Measurements from ENCODE around the gene AOPEP.
"Not testable (repeated sequence)": the region's sequence is repeated elsewhere in the genome, so short reads cannot be mapped to it uniquely, and the experiment has no call there.

AOPEP gene

DNA sequence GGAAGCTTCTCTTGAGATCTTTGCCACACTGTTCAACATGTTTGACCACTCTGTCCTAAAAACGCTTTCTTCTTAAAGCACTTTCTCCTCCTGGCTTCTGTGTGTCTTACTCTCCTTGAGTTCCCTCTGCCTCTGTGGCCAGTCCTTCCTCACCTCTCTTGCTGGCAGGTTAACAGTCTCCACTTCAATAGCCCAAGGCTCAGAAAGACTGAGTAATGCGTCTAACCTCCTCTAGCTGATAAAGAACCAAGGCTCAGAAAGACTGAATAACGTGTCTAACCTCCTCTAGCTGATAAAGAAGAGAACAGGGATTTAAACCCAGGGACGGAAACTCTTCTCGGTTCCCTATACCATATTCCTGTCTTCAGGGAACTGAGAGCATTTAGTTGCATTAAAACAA, 205.2 kb downstream of the AOPEP start:
- peak overlapping the region; percentile 7 for H3K27ac Mint-ChIP-seq

DNA sequence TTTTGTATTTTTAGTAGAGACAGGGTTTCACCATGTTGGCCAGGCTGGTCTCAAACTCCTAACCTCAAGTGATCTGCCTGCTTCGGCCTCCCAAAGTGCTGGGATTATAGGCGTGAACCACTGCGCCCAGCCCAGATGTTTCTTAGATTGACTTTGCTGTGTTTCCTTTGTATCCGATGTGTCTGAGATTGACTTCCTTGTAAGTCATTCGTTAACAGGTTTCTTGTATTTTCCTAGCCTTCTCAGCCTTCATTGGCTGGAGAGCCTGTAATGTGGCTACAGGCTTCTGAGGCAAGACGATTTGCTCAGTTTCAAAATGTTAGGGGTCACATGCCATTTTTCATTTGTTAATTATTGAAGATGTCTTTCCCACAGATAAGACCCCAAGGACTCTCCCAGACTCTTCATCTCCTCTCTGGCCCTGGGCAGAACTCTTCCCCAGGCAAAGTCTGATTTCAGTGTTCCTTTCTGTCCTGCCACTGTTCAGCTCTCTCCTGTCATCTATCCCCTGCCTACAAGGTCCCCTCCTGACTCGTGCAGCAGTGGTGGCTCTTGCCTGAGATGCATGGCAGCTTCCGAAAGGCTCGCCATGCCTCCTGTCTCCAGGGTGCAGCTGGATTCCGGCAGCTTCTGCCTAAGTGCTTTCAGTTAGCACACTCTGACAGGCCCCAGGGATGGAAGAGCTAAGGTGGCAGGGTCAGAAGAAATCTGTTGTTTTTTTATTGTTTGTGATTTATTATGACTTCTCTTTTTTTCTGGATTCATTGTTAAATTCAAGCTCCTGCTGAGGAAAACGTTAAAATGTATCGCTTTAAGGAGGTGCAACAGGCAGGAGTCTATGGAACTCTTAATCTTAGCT, 206.4 kb downstream of the AOPEP start:
- Mint-ChIP-seq H3K4me3 (no peak overlapping the region), H3K4me1 (ENCODE audit: low read depth) (peaks cover 5% of the 10 kb centered on the region), H3K27ac (no peak overlapping the region), H3K36me3 (ENCODE audit: low read depth) (peaks cover 2% of the 10 kb centered on the region), H3K9me3 (no peaks in the 10 kb centered on the region), H3K27me3 (no peaks in the 10 kb centered on the region)
- DNase-seq: no peak

More for the DNA sequence above, 205.2 kb downstream of the AOPEP start:
- Mint-ChIP-seq H3K4me1 (ENCODE audit: low read depth) (no peaks in the 10 kb centered on the region), H3K9me3 (no peaks in the 10 kb centered on the region), H3K4me3 (no peak overlapping the region), H3K36me3 (ENCODE audit: low read depth) (peaks cover 2% of the 10 kb centered on the region), H3K27me3 (no peaks in the 10 kb centered on the region)
- DNase-seq: no peak

DNA sequence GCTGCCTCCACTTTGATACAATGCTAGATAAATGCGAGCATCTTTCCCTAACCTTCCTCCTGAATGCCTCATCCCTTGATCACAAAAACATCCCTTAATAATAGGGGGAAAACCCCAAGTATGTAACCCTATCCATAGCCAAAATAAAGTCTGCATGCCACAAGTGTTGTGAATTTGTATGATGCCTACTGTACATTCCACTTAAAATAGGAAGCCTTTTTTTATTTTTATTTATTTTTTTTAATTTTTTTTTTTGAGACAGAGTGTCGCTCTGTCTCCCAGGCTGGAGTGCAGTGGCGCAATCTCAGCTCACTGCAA, 207.0 kb downstream of the AOPEP start:
- Mint-ChIP-seq H3K4me3 (no peak overlapping the region), H3K27ac (no peak overlapping the region), H3K36me3 (ENCODE audit: low read depth) (peaks cover 2% of the 10 kb centered on the region), H3K27me3 (no peaks in the 10 kb centered on the region), H3K9me3 (no peaks in the 10 kb centered on the region), H3K4me1 (ENCODE audit: low read depth) (peaks cover 5% of the 10 kb centered on the region)
- DNase-seq: no peak

DNA sequence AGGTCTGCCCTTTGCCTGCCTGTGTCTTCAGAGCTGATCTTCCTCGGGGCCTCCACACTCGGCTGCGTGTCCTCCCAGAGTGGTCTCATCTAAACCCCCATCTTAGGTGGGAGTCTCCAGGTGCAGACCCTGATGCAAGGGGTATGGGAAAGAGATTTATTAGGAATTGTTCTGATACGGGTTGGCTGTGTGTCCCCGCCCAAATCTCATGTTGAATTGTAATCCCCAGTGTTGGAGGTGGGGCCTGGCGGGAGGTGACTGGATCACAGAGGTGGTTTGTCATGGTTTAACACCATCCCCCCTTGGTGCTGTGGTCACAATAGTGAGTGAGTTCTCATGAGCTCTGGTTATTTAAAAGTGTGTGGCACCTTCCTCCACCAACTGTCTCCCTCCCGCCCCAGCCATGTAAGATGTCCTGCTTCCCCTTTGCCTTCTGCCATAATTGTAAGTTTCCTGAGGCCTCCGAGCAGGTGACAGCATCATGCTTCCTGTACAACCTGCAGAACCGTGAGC, 208.4 kb downstream of the AOPEP start:
- DNase-seq: no peak
- Mint-ChIP-seq H3K27me3 (no peaks in the 10 kb centered on the region), H3K9me3 (no peaks in the 10 kb centered on the region), H3K4me3 (no peak overlapping the region), H3K36me3 (ENCODE audit: low read depth) (no peaks in the 10 kb centered on the region), H3K4me1 (ENCODE audit: low read depth) (peaks cover 5% of the 10 kb centered on the region), H3K27ac (no peak overlapping the region)

DNA sequence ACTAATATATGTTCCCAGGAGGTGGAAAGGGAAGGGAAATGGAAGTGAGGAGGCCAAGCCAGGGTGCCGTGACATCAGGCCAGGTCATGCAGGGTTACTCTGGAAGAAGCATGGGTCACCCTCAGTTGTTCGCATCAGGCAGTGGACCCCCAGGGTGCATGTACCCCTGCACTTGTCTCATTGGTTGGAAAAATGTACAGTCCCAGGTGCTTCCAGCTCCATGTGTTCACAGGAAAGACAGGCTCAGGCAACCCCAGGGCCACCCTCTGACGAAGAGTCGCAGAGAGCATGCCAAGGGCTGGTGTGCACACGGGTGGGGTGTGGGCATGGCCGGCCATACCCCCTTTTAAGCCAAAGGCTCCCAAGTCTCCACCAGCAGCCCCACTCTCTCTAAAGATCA, 208.9 kb downstream of the AOPEP start:
- Mint-ChIP-seq H3K27me3 (no peaks in the 10 kb centered on the region), H3K9me3 (no peaks in the 10 kb centered on the region), H3K4me1 (ENCODE audit: low read depth) (peaks cover 5% of the 10 kb centered on the region), H3K4me3 (no peak overlapping the region), H3K36me3 (ENCODE audit: low read depth) (no peaks in the 10 kb centered on the region), H3K27ac (no peak overlapping the region)
- DNase-seq: no peak

DNA sequence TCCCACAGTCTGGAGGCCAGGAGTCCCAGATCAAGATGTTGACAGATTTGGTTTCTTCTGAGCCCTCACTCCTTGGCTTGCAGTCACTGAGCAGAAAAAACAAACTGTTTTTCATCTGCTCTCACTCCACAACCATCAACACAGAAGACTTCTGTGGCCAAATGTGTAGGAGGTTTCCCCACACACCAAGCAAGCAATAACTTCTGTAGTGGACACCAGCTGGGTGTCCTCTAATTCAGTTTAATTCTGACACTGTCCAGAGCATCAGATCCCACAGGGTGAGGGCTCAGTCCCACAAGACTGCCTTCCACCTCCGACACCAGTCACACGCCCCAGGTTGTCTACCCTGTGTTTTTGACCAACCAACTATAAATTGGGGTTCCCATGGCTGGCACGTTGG, 209.9 kb downstream of the AOPEP start:
- Mint-ChIP-seq H3K4me3 (no peak overlapping the region), H3K27ac (no peak overlapping the region), H3K4me1 (ENCODE audit: low read depth) (peaks cover 5% of the 10 kb centered on the region), H3K27me3 (no peaks in the 10 kb centered on the region), H3K9me3 (no peaks in the 10 kb centered on the region), H3K36me3 (ENCODE audit: low read depth) (no peaks in the 10 kb centered on the region)
- no peak for DNase-seq

DNA sequence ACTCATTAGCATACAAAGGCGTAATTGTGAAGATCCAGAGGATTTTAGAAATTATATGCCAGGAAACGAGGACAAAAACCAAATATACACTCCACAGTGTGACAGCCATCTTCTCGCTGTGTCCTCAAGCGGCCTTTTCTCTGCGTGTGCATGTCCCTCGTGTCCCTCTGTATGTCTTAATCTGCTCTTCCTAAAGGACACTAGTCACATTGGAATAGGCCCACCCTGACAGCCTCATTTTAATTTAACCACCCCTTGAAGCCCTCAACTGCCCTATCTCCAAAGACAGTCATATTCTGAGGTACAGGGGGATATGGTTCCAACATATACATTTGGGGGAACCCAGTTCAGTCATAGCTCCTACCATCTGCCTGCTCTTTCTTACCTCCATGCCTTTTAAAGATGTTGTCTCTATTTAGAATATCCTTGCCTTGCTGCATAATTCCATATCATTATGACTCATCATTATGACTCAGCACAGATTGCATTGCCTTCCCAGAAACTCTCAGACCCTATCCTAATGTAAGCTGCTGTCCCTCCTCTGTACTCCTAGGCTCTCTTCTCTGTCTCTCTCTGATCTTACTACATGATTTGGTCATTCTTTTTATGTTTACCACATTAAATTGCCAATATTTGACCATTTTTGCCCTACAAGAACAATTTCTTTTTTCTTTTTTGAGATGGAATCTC, 210.9 kb downstream of the AOPEP start:
- Mint-ChIP-seq H3K27me3 (no peaks in the 10 kb centered on the region), H3K9me3 (no peaks in the 10 kb centered on the region), H3K4me3 (no peak overlapping the region), H3K4me1 (ENCODE audit: low read depth) (peaks cover 5% of the 10 kb centered on the region), H3K27ac (no peak overlapping the region), H3K36me3 (ENCODE audit: low read depth) (no peaks in the 10 kb centered on the region)
- DNase-seq: no peak

DNA sequence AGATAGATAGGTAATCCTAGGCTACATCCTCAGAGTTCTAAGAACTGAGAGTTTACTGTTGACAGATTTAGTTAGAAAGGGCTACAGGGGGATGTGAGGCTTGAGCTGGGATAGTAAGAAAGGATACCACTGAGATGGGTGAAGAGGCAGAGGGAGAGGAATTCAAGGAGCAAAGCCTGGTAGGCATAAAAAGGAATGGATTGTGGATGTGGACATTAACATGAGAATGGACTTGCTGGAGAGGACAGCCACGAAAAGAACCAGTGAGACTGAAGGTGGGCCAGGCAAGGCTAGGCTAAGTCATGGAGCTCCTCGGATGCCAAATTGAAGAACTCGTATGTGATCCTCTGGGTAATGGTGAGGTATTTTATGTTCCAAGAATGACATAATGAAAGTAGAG, 211.9 kb downstream of the AOPEP start:
- no peaks in the 10 kb centered on the region for H3K9me3 Mint-ChIP-seq
- peaks cover 5% of the 10 kb centered on the region for H3K4me1 Mint-ChIP-seq (ENCODE audit: low read depth)
- DNase-seq: no peak
- H3K36me3 Mint-ChIP-seq (ENCODE audit: low read depth): no peaks in the 10 kb centered on the region
- no peak overlapping the region for H3K4me3 Mint-ChIP-seq
- H3K27ac Mint-ChIP-seq: peak overlapping the region; percentile 1
- no peaks in the 10 kb centered on the region for H3K27me3 Mint-ChIP-seq

DNA sequence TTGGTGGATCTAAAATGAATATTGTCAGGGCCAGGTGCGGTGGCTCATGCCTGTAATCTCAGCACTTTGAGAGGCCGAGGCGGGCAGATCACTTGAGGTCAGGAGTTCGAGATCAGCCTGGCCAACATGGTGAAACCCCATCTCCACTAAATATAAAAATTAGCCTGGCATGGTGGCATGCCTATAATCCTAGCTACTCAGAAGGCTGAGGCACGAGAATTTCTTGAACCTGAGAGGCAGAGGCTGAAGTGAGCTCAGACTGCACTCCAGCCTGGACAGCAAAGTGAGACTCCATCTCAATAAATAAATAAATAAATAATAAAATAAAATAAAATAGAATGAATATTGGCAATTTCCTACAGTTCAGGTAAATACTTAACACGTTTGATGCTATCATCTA, 213.8 kb downstream of the AOPEP start:
- DNase-seq; H3K27ac Mint-ChIP-seq; H3K36me3 Mint-ChIP-seq (ENCODE audit: low read depth); H3K27me3 Mint-ChIP-seq; H3K9me3 Mint-ChIP-seq; H3K4me1 Mint-ChIP-seq (ENCODE audit: low read depth); H3K4me3 Mint-ChIP-seq: not testable (repeated sequence)

DNA sequence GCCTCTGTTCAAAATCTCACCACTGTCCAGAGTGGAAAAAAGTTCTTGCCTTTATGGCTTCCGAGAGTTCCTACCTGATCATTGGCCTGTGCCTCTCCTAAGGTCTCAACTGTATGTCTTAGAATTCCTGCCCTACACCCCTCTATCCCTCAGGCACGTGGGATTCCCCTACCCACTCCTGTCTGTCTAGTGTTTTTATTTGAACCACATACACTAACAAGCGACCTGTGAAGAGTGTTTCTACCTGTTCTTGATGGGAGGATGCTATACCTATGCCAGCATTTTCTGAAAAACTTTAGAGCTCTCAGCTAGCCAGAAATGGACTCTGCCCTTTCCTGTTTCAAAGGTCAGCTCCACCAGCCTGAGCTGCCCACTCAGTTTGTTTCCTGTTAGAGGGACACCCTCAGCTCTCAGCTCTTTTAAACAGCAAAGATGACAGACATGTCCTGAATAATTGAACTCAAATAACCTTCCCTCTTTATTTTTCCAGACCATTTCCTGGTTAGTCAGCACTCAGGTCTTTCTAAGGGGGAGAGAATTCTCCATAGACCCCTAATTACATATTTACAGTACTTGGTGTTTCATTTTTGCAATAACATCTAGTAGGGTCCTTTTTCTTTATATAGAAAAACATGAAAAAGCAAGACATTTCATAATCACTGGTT, 214.8 kb downstream of the AOPEP start:
- Mint-ChIP-seq H3K4me3 (no peak overlapping the region), H3K27me3 (no peaks in the 10 kb centered on the region), H3K36me3 (ENCODE audit: low read depth) (no peaks in the 10 kb centered on the region), H3K4me1 (ENCODE audit: low read depth) (peaks cover 7% of the 10 kb centered on the region), H3K9me3 (no peaks in the 10 kb centered on the region), H3K27ac (no peak overlapping the region)
- no peak for DNase-seq

DNA sequence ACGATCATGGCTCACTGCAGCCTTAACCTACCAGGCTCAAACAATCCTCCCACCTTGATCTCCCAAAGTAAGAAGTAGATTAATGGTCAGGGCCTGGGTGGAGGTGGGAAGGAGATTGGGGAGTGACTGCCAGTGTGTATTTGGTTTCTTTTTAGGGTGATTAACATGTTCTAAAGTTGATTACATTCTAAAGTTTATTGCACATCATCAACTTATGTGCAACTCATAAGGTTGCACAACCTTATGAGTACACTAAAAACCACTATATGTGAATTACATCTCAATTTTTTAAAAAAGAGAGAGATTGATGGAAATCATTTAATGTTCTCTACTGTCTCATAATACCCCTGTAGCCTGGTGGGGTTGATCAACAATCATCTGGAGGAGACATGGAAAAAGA, 218.1 kb downstream of the AOPEP start:
- no peak overlapping the region for H3K27ac Mint-ChIP-seq
- no peaks in the 10 kb centered on the region for H3K27me3 Mint-ChIP-seq
- no peaks in the 10 kb centered on the region for H3K9me3 Mint-ChIP-seq
- peaks cover 2% of the 10 kb centered on the region for H3K36me3 Mint-ChIP-seq (ENCODE audit: low read depth)
- DNase-seq: no peak
- no peak overlapping the region for H3K4me3 Mint-ChIP-seq
- H3K4me1 Mint-ChIP-seq (ENCODE audit: low read depth): peaks cover 12% of the 10 kb centered on the region

DNA sequence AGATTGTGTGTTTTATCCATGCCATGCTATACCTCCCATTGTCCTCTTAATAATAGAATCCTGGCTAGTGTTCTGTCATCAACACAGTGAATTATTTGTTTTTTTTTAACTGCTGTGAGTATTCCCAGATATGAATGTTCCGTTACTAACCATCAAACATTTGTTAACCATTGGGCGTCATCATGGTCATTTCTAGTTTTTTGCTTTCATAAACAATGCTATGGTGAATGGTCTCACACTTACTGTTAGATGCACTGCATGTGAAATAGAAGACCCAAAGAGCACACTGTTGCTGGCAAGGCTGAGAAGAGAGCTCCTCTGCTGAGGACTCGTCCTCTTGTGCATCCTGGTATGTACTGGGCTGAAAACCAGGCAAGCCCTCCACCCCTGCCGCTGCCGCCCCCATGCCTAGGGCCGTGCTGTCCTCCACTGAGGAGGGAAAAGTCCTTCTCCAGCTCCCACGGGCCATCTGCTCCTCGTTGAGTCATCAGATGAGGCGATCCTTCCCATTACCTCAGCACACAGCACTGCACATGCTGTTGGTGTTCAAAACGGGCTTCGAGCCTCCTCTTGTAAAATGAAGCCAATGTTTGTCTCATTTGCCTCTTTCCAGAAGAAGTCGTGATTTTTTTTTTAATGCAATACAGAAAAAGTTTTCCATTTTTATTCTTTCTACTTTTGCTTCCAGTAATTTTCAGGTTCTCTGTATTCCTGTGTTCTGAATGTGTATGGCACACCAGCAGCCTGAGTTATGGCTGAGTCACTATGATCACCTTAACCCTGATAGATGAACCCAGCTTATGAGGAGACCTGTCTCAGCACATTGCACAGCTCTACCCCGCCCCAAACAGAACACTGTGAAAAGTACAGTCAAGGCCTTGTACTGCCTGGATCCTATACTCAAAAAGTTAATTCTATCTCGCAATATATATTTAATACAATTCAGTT, 219.0 kb downstream of the AOPEP start:
- Mint-ChIP-seq H3K9me3 (no peaks in the 10 kb centered on the region), H3K4me3 (no peak overlapping the region), H3K4me1 (ENCODE audit: low read depth) (peaks cover 17% of the 10 kb centered on the region), H3K36me3 (ENCODE audit: low read depth) (peaks cover 2% of the 10 kb centered on the region), H3K27ac (no peak overlapping the region), H3K27me3 (no peaks in the 10 kb centered on the region)
- DNase-seq: no peak

DNA sequence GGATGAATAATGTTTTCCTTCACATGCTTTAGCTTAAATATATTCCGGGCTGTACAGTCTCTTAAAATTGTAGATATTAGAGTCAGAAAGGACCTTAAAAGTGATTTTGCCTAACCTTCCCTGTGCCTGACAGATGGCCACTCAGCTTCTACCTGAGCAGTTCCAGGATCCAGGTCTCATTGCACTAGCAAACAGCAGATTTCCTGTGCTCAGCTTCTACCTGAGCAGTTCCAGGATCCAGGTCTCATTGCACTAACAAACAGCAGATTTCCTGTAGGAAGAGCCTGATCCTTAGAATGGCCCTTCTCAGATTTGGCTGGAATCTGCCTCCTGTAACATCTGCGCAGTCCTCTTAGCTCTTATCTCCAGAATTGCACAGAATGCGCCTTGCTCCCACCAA, 219.8 kb downstream of the AOPEP start:
- H3K4me1 Mint-ChIP-seq (ENCODE audit: low read depth): peaks cover 24% of the 10 kb centered on the region
- no peak overlapping the region for H3K4me3 Mint-ChIP-seq
- H3K27ac Mint-ChIP-seq: no peak overlapping the region
- no peaks in the 10 kb centered on the region for H3K27me3 Mint-ChIP-seq
- H3K36me3 Mint-ChIP-seq (ENCODE audit: low read depth): peaks cover 2% of the 10 kb centered on the region
- H3K9me3 Mint-ChIP-seq: no peaks in the 10 kb centered on the region
- DNase-seq: no peak

DNA sequence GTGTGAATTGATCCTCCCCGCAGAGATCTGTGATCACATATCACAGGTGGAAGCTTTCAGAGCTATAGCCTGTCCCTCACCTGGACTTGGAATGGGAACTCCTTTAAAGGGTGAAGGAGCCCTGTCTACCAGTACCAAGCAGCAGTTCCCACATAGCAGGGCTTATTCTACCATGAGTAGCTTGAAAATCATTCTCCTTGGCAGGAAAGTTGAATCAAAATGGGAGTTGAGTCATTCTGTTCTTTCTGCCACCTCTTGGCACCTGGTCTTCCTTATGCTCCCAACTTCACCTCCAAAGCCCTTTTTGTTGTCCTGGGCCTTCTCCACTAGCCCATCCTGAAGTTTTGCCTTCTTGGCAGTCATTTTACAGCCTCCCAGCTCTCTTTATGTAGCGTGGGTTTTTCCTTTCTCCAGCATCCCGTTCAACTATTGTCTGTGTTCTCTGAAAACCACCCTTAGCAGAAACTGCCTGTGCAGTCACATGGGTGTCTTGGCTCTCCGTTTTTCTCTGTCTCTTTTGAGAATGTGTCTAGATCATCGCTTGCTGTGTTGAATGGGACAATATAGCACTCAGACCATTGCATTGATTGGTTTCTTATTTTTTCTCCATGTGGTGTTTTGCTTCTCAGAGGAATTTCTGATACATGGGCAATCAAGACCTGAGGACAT, 222.2 kb downstream of the AOPEP start:
- H3K4me1 Mint-ChIP-seq (ENCODE audit: low read depth): peaks cover 44% of the 10 kb centered on the region

More for the DNA sequence above, 222.2 kb downstream of the AOPEP start:
- Mint-ChIP-seq H3K4me3 (no peak overlapping the region), H3K36me3 (ENCODE audit: low read depth) (peaks cover 2% of the 10 kb centered on the region), H3K27ac (no peak overlapping the region), H3K9me3 (no peaks in the 10 kb centered on the region), H3K27me3 (no peaks in the 10 kb centered on the region)
- no peak for DNase-seq
